ENCODE measurements around the gene ARHGEF28.
A peak's percentile ranks its signal among the peaks of the same experiment; 100 is the strongest.

The ARHGEF28 gene

GRCh38 chr5:73792687-73793320 is 166.8 kb downstream of the ARHGEF28 start:
- peak; percentile 33 for DNase-seq

- DNase-seq: no peak
Observed at GRCh38 chr5:73793911-73794310, 167.9 kb downstream of the ARHGEF28 start.

- DNase-seq: no peak
Observed at GRCh38 chr5:73796164-73797131, 170.5 kb downstream of the ARHGEF28 start.

GRCh38 chr5:73797132-73797510 is 171.1 kb downstream of the ARHGEF28 start:
- no peak for DNase-seq

GRCh38 chr5:73799401-73799972 is 173.5 kb downstream of the ARHGEF28 start:
- no peak for DNase-seq

- DNase-seq: no peak
Observed at GRCh38 chr5:73801686-73802085, 175.7 kb downstream of the ARHGEF28 start.

GRCh38 chr5:73805449-73805848 is 179.5 kb downstream of the ARHGEF28 start:
- no peak for DNase-seq

GRCh38 chr5:73808911-73809310 is 182.9 kb downstream of the ARHGEF28 start:
- DNase-seq: no peak

GRCh38 chr5:73810429-73810828 is 184.4 kb downstream of the ARHGEF28 start:
- DNase-seq: no peak

- no peak for DNase-seq
Observed at GRCh38 chr5:73812457-73812856, 186.5 kb downstream of the ARHGEF28 start.

- DNase-seq: no peak
Observed at GRCh38 chr5:73812962-73813588, 187.1 kb downstream of the ARHGEF28 start.

GRCh38 chr5:73814233-73814846 is 188.3 kb downstream of the ARHGEF28 start:
- DNase-seq: no peak

GRCh38 chr5:73815631-73816030 is 189.6 kb downstream of the ARHGEF28 start:
- no peak for DNase-seq

- DNase-seq: no peak
Observed at GRCh38 chr5:73816656-73817420, 190.8 kb downstream of the ARHGEF28 start.

GRCh38 chr5:73818357-73818756 is 192.4 kb downstream of the ARHGEF28 start:
- DNase-seq: no peak

GRCh38 chr5:73820326-73820725 is 194.3 kb downstream of the ARHGEF28 start:
- no peak for DNase-seq

GRCh38 chr5:73821003-73821402 is 195.0 kb downstream of the ARHGEF28 start:
- no peak for DNase-seq

GRCh38 chr5:73822278-73822988 is 196.4 kb downstream of the ARHGEF28 start:
- no peak for DNase-seq

- no peak for DNase-seq
Observed at GRCh38 chr5:73822989-73823339, 197.0 kb downstream of the ARHGEF28 start.

GRCh38 chr5:73823508-73823925 is 197.5 kb downstream of the ARHGEF28 start:
- DNase-seq: no peak

GRCh38 chr5:73825199-73825598 is 199.2 kb downstream of the ARHGEF28 start:
- no peak for DNase-seq

Measured in effector CD8-positive, alpha-beta T cell (primary cell).